Heart right ventricle (tissue), 16 donors: ENCODE measurements around the gene TH. TPM values are rescaled to one million over a fixed set of nuclear protein-coding genes. Genes with fewer than 3 reads are reported as not detected.

Experiments used
- ATAC-seq, 8 donors: fragments of 200-7000 bp; cut with Tn5 transposase; one replicate each; pipeline ENCODE4 v1.9.1; 2020; ENCODE audit warnings: mild to moderate bottlenecking in 8 of 8, moderate library complexity in 8 of 8, moderate number of reproducible peaks in 1 of 8
- DNase-seq, 2 donors: peaks; one replicate each; pipeline ENCODE4 v3.0.0-alpha.2; 2020
- H3K27ac ChIP-seq, 10 donors: fragments of 200-600 bp; sonication (generic) in 2 of 10; one replicate each; pipeline versions ENCODE4 v1.5.0 to v1.8.0; 2020 to 2022; ENCODE audit warnings: mild to moderate bottlenecking in 3 of 10
- H3K27me3 ChIP-seq, 7 donors: fragments of 200-600 bp; one replicate each; pipeline ENCODE4 v1.8.0; 2021 to 2022; ENCODE audit warnings: mild to moderate bottlenecking in 2 of 7
- H3K36me3 ChIP-seq, 9 donors: fragments of 200-600 bp; sonication (generic) in 1 of 9; one replicate each; pipeline versions ENCODE4 v1.5.0 to v1.8.0; 2020 to 2022; ENCODE audit warnings: mild to moderate bottlenecking in 2 of 9
- H3K4me1 ChIP-seq, 9 donors: fragments of 200-600 bp; sonication (generic) in 1 of 9; one replicate each; pipeline versions ENCODE4 v1.5.0 to v1.8.0; 2020 to 2022; ENCODE audit warnings: mild to moderate bottlenecking in 4 of 9
- H3K4me3 ChIP-seq, 10 donors: fragments of 200-600 bp; sonication (generic) in 2 of 10; one replicate each; pipeline versions ENCODE4 v1.5.0 to v1.8.0; 2020 to 2022; ENCODE audit warnings: mild to moderate bottlenecking in 7 of 10, moderate library complexity in 2 of 10
- H3K9me3 ChIP-seq, 11 donors: fragments of 200-600 bp in 10 of 11; sonication (generic) in 2 of 11; one replicate each; pipeline versions ENCODE4 v1.5.0 to v1.8.0; 2013 to 2022; ENCODE audit warnings: mild to moderate bottlenecking in 2 of 11, control low read depth in 1 of 11, moderate library complexity in 1 of 11
- WGBS, 2 donors: extraction: QIAGEN DNeasy Blood & Tissue Kit; methylation state at CpG; one replicate each; pipeline ENCODE4 v1.1.7; 2013; ENCODE audit warnings: inconsistent platforms in 1 of 2; 5-methylcytosine and 5-hydroxymethylcytosine counted together
- intact Hi-C, 10 donors: fragments of 100-400 bp; cut with DNase I; formaldehyde crosslinking; loops; one replicate each; pipeline versions ENCODE4 v1.11.1 to v1.14.2; 2022
- polyA plus RNA-seq, 2 donors: library from polyadenylated mRNA; stranded (reverse); fragments of 200-250 nt; gene quantifications; one replicate each; pipeline ENCODE4 v1.2.3, GENCODE V29; 2013
- total RNA-seq, 10 donors: library from RNA; stranded (reverse); fragmentation: NEBNext Ultra II Directional in 3 of 10; extraction: Animal tissue kit (Norgen Biotek cat#: 25700) in 3 of 10; gene quantifications; one replicate each; pipeline versions ENCODE4 v1.2.1 to v1.2.4, GENCODE V29; 2021 to 2023
- TF ChIP-seq, protein P1 (sequence below), 9 donors: fragments of 200-600 bp; sonication (generic) in 2 of 9; IDR thresholded peaks; one replicate each; pipeline versions ENCODE4 v1.5.0 to v1.8.0; 2021 to 2022; ENCODE audit warnings: antibody characterized with exemption in 9 of 9, mild to moderate bottlenecking in 5 of 9, moderate library complexity in 1 of 9
- donor health status: Arrhythmogenic right ventricular cardiomyopathy.
- donor health status: ischemic (EF 13 %, LVEDD 7.1; RV severe dilation, severe dysfunction).
- donor health status: healthy with polysubstance abuse.
- donor health status: DM: no; HTN: yes; CAD: no.
- donor health status: DM: no; HTN: no; CAD: no.
- donor health status: ischemic (EF 25% LVEDD 6.9; RV normal size, moderate dysfunction).
- donor health status: ischemic (EF 25% LVEDD 5.7; RV mildly dilated, moderate dysfunction).
- donor health status: healthy.
- donor health status: DM: yes; HTN: yes; CAD: no.
- donor health status: Ischemic cardiomyopathy.
- donor health status: ischemic (EF 35%, LVEDD 5.7; RV mildly dilated, moderate dysfunction).
- donor health status: nonischemic (EF 11% LVEDD 7.7; RV severe dilation, severe dysfunction).
- donor health status: DM: yes; HTN: yes; CAD: no.
- donor health status: PGD.
- donor health status: ischemic (EF 29% LVEDD 5.4; RV normal size, mild dysfunction).
- donor health status: nonischemic (EF 23%, LVEDD 6.1; RV moderate dilation, normal function).

Gene TH
- total and polyA plus RNA-seq, 12 donors, result 0.14 to 0.15 TPM; not detected in 10

DNA sequence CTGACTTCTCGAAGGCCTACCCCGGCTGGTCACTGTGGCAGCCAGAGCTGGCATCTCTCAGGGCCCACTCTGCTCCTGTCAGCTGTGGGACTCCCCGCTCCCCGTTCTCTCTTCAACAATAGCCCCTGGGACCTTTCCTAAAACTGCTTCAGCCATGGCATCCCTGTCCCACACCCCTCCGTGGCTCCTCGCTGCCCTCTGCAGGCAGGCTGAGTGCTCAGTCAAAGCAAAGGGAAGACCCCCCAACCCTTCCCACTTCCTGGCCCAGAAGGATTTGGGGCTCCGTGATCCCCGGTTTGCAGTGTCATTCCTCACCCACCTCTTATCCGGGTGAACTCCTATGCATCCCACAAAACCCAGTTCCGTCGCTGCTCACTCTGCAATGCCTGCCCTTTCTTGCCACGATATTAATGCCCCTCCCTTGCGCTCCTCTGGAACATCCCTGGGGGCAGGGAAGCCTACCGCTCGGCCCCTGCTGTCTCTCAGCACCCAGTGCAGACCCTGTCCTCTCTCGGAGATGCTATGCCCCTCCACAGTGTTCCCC lies 1.6 kb upstream of the TH start:
- ATAC-seq, result no peak

DNA sequence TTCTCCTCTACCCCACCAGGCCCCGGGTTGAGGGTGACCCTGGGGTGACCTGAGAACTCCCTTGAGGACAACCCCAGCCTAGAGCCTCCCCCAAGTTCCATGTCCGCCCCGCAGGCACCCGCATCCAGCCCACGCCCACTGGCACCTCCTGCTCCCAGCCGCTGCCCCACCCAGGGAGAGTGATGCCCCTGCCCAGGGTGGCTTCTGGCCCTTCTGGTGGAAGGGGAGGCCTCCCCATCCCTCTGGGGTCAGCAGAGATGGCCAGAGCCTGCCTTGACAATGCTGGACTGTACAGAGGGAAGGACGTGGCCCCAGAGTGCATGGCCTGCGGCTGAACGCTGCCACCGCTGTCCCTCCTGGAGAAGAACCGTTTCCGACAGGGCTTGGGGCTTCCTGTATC lies 1.1 kb upstream of the TH start:
- Histone ChIP-seq H3K27me3 (peaks cover 0 to 28% (median 3%) of the 10 kb centered on the region in 7 donors), H3K9me3 (no peaks in the 10 kb centered on the region), H3K4me1 (no peaks in the 10 kb centered on the region), H3K4me3 (no peak overlapping the region), H3K27ac (no peak overlapping the region), H3K36me3 (no peaks in the 10 kb centered on the region)
- TF ChIP-seq, protein P1, sequence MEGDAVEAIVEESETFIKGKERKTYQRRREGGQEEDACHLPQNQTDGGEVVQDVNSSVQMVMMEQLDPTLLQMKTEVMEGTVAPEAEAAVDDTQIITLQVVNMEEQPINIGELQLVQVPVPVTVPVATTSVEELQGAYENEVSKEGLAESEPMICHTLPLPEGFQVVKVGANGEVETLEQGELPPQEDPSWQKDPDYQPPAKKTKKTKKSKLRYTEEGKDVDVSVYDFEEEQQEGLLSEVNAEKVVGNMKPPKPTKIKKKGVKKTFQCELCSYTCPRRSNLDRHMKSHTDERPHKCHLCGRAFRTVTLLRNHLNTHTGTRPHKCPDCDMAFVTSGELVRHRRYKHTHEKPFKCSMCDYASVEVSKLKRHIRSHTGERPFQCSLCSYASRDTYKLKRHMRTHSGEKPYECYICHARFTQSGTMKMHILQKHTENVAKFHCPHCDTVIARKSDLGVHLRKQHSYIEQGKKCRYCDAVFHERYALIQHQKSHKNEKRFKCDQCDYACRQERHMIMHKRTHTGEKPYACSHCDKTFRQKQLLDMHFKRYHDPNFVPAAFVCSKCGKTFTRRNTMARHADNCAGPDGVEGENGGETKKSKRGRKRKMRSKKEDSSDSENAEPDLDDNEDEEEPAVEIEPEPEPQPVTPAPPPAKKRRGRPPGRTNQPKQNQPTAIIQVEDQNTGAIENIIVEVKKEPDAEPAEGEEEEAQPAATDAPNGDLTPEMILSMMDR (IDR thresholded peaks at IDR 0.05), result no peak
- DNase-seq, result no peak
- intact Hi-C loops, result no loop called here
- no peak for ATAC-seq
- WGBS, 2 donors, result 79 to 81% methylated on average over 12 of the region's 12 CpGs

More for the DNA sequence above, 1.6 kb upstream of the TH start:
- TF ChIP-seq, protein P1 (IDR thresholded peaks at IDR 0.05), result peak in 2 of 9 donors; percentile 3 to 31
- no peaks in the 10 kb centered on the region for H3K4me1 ChIP-seq
- WGBS, 2 donors, result 79 to 82% methylated on average over 16 of the region's 16 CpGs
- H3K36me3 ChIP-seq, result no peaks in the 10 kb centered on the region
- no peak for DNase-seq
- H3K9me3 ChIP-seq, result no peaks in the 10 kb centered on the region
- no peak overlapping the region for H3K27ac ChIP-seq
- H3K4me3 ChIP-seq, result no peak overlapping the region
- H3K27me3 ChIP-seq, result peaks cover 0 to 28% (median 0%) of the 10 kb centered on the region in 7 donors
- intact Hi-C loops, result no loop called here

DNA sequence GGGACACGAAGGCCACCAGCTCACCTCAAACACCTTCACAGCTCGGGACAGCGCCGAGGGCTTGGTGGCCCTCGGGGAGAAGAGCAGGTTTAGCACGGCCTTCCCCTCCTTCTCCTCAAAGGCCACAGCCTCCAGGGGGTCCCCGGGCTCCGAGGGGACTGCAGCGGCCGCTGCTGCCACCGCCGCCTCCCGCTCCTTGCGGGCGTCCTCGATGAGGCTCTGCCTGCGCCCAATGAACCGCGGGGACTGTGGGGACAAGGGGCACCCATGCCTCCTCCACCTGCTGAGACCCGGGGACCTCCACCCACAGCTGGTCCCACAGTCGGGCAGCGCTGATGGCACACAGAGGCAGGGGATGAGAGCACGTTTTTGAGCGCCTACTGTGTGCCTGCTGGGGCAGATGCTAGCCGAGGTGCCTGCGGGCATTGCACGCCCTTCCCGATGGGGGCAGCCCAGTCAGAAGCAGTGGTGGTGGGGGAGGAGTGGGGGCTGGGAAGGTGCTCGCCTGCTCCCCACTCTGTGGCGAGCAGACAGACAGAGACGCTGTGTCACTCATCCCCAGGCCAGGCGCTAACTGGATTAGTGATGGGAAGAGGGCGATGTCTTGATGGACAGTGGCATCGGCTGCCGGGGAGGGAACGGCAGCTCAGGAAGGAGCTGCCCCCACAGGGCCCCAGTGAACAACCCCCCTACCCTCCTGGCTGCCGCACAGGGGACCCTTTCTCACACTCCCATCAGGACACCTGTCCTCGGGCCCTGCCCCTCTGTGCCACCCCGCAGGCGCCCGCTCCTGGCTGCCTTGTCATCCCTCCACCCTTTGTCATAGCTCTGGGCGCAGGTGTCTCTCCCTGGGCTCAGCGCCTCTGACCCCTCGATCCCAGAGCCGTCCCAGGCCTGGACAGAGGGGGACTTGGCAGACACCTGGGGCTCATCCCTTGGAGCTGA lies 1.7 kb downstream of the TH start:
- Histone ChIP-seq H3K9me3 (no peaks in the 10 kb centered on the region), H3K27me3 (peaks cover 0 to 47% (median 30%) of the 10 kb centered on the region in 7 donors), H3K4me3 (no peak overlapping the region), H3K36me3 (no peaks in the 10 kb centered on the region), H3K27ac (no peak overlapping the region), H3K4me1 (peaks cover 0 to 12% (median 8%) of the 10 kb centered on the region in 9 donors)
- ATAC-seq (no peak), DNase-seq (no peak)
- TF ChIP-seq, protein P1 (IDR thresholded peaks at IDR 0.05), result no peak
- intact Hi-C loops, result loop anchor here in 1 of 10 donors (10.0 kb wide), 1 partner anchor 65 kb away; no protein-coding TSS in a partner anchor
- 76 to 80% methylated on average over 43 to 45 of the region's 45 CpGs for WGBS, 2 donors

DNA sequence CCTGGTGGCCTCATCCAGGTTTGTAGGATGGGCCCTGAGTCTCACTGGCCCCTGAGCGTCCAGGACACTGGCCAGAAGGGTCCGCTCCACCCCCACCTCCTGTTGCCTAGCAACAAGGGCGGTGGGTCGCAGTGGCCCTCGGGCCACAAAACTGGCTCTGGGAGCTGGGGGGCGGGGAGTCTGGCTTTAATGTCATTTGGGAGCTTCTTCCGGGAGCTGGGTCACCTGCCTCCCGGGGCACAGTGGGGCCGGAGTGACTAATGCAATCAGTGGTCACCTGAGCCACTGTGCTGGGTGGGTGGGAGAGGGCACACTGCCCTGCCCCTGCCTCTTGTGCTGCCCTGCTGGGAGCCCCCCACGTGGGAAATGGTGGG lies 2.6 kb downstream of the TH start:
- TF ChIP-seq, protein P1 (IDR thresholded peaks at IDR 0.05), result no peak
- DNase-seq (no peak), ATAC-seq (no peak)
- WGBS, 2 donors, result 60% methylated on average over 10 of the region's 10 CpGs
- no peak overlapping the region for H3K27ac ChIP-seq
- no peak overlapping the region for H3K4me3 ChIP-seq
- H3K36me3 ChIP-seq, result no peaks in the 10 kb centered on the region
- no peaks in the 10 kb centered on the region for H3K9me3 ChIP-seq
- peaks cover 0 to 12% (median 8%) of the 10 kb centered on the region in 9 donors for H3K4me1 ChIP-seq
- H3K27me3 ChIP-seq, result peaks cover 0 to 52% (median 38%) of the 10 kb centered on the region in 7 donors
- intact Hi-C loops, result loop anchor here in 1 of 10 donors (10.0 kb wide), 1 partner anchor 64 kb away; no protein-coding TSS in a partner anchor
